Kidney epithelial cell (primary cell): Measurements from ENCODE around the gene DBX1. TPM values are rescaled to one million over a fixed set of nuclear protein-coding genes. Genes with fewer than 3 reads are reported as not detected.
"Not testable (repeated sequence)": the region's sequence is repeated elsewhere in the genome, so short reads cannot be mapped to it uniquely, and the experiment has no call there.

Experiments
- DNase-seq: peaks from one replicate; pipeline ENCODE4 v3.0.0-alpha.2; 2010; ENCODE audit warnings: low read depth
- H3K27me3 ChIP-seq: 2 replicates; pipeline ENCODE4 v1.6.0; 2011; ENCODE audit warnings: low read length; ENCODE audit not compliant: control insufficient read depth, insufficient read depth
- H3K36me3 ChIP-seq: 2 replicates; pipeline ENCODE4 v1.5.1; 2011; ENCODE audit warnings: low read length; ENCODE audit not compliant: control insufficient read depth, insufficient read depth
- H3K4me3 ChIP-seq: 2 replicates; pipeline ENCODE4 v1.5.1; 2011; ENCODE audit warnings: low read depth, mild to moderate bottlenecking, control low read depth, low read length
- CTCF ChIP-seq: IDR thresholded peaks from 2 replicates; pipeline ENCODE4 v1.5.1; 2011; ENCODE audit warnings: mild to moderate bottlenecking, moderate library complexity, low read length, control low read depth, inconsistent platforms; ENCODE audit not compliant: insufficient read depth, poor library complexity, severe bottlenecking
- total RNA-seq: library from RNA; depleted of rRNA; stranded (reverse); fragments of >200 nt; gene quantifications from 2 replicates; pipeline ENCODE4 v1.2.3, GENCODE V29; 2015

DBX1 gene
- total RNA-seq, 1 donor from 2014 or later, result not detected

GRCh38 chr11:20203831-20204230 is 43.6 kb upstream of the DBX1 start:
- no peak overlapping the region for H3K4me3 ChIP-seq
- TF ChIP-seq CTCF, result no peak
- H3K36me3 ChIP-seq, result no peaks in the 10 kb centered on the region
- peaks cover 28% of the 10 kb centered on the region for H3K27me3 ChIP-seq
- no peak for DNase-seq

GRCh38 chr11:20201231-20201630 is 41.0 kb upstream of the DBX1 start:
- TF ChIP-seq CTCF, result no peak
- Histone ChIP-seq H3K4me3 (no peak overlapping the region), H3K36me3 (no peaks in the 10 kb centered on the region), H3K27me3 (peaks cover 4% of the 10 kb centered on the region)
- no peak for DNase-seq

GRCh38 chr11:20200331-20200955 is 40.2 kb upstream of the DBX1 start:
- not testable (repeated sequence) for H3K27me3 ChIP-seq, H3K36me3 ChIP-seq, H3K4me3 ChIP-seq, DNase-seq

- Histone ChIP-seq H3K27me3 (peaks cover 4% of the 10 kb centered on the region), H3K4me3 (no peak overlapping the region), H3K36me3 (no peaks in the 10 kb centered on the region)
- TF ChIP-seq CTCF, result no peak
- DNase-seq, result no peak
These were observed 37.6 kb upstream of the DBX1 start for GRCh38 chr11:20197881-20198280.

- TF ChIP-seq CTCF, result no peak
- DNase-seq, result no peak
- H3K36me3 ChIP-seq, result no peaks in the 10 kb centered on the region
- H3K27me3 ChIP-seq, result no peaks in the 10 kb centered on the region
- H3K4me3 ChIP-seq, result no peak overlapping the region
These were observed 34.2 kb upstream of the DBX1 start for GRCh38 chr11:20194470-20194869.

GRCh38 chr11:20193307-20193706 is 33.0 kb upstream of the DBX1 start:
- DNase-seq, result no peak
- no peaks in the 10 kb centered on the region for H3K27me3 ChIP-seq
- no peak for TF ChIP-seq CTCF
- no peaks in the 10 kb centered on the region for H3K36me3 ChIP-seq
- H3K4me3 ChIP-seq, result no peak overlapping the region
